ENCODE measurements around the gene TOR2A. TPM values are rescaled to one million over a fixed set of nuclear protein-coding genes. Genes with fewer than 3 reads are reported as not detected.
"Not testable (repeated sequence)": the region's sequence is repeated elsewhere in the genome, so short reads cannot be mapped to it uniquely, and the experiment has no call there.

TOR2A gene
- total RNA-seq, 1 experiment from 2014 or later, result 10.5 TPM

GRCh38 chr9:127770905-127771569 is 35.9 kb upstream of the TOR2A start:
- in situ Hi-C loops (cut with HindIII; ENCODE audit: low pct_unique_long_range_greater_than_20kb, low sequenced_read_pairs), result no loop called here
- DNase-seq (ENCODE audit: low read depth, low spot score), result peak; percentile 98

DNA sequence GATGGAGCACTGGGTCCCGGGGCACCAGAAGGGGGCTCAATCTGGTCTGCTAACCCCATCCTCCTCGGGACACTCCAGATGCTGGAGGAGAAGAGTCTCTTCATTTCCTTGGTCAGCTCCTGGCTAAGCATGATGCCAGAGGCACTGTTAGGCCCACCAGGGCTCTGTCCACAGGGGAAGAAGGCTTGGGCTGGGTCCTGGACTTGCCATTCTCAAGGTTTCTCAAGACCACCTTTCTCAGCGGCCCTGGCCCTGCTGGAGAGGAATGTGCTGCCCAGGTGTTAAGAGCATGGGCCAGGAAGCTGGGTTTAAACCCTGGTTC is 35.5 kb upstream of the TOR2A start:
- DNase-seq (ENCODE audit: low read depth, low spot score), result no peak
- in situ Hi-C loops (cut with HindIII; ENCODE audit: low pct_unique_long_range_greater_than_20kb, low sequenced_read_pairs), result no loop called here

DNA sequence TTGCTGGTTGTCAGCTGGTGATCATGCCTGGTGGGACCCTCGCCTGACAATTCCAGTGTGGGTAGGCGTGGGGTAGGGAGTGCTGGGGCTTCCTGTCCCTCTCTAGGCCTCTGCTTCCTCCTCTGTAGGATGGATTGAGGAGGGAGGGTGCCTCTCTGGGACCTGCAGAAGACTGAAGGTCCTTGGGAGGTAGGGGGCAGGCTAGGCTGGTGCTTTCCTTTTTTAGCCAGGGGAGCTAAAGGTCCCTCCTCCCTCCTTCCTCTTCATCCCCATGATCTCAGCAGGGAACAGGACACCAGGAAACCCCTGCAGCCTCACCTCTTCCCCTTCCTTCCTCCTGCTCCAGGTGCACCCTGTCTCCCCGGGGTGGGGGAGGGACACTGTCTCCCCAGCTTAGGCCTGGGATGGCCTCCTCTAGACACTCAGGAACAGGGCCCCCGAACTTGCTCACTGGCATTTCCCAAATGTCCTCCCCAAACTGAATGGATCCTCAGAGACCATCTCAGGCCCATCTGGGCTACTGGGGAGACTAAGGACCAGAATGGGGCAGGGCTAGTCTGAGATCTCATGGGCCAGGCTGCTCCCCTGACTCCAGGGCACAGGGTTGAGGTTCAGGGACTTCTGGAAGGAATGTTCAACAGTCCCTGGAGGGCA is 35.0 kb upstream of the TOR2A start:
- no peak for DNase-seq (ENCODE audit: low read depth, low spot score)
- in situ Hi-C loops (cut with HindIII; ENCODE audit: low pct_unique_long_range_greater_than_20kb, low sequenced_read_pairs), result no loop called here

- in situ Hi-C loops (cut with HindIII; ENCODE audit: low pct_unique_long_range_greater_than_20kb, low sequenced_read_pairs), result no loop called here
- no peak for DNase-seq (ENCODE audit: low read depth, low spot score)
Observed at GRCh38 chr9:127769101-127769500, 34.0 kb upstream of the TOR2A start.

- in situ Hi-C loops (cut with HindIII; ENCODE audit: low pct_unique_long_range_greater_than_20kb, low sequenced_read_pairs), result no loop called here
Observed at GRCh38 chr9:127768698-127769097, 33.6 kb upstream of the TOR2A start.

GRCh38 chr9:127767909-127768331 is 32.8 kb upstream of the TOR2A start:
- DNase-seq (ENCODE audit: low read depth, low spot score), result no peak
- in situ Hi-C loops (cut with HindIII; ENCODE audit: low pct_unique_long_range_greater_than_20kb, low sequenced_read_pairs), result no loop called here

More at GRCh38 chr9:127768698-127769097, 33.6 kb upstream of the TOR2A start:
- no peak for DNase-seq (ENCODE audit: low read depth, low spot score)

DNA sequence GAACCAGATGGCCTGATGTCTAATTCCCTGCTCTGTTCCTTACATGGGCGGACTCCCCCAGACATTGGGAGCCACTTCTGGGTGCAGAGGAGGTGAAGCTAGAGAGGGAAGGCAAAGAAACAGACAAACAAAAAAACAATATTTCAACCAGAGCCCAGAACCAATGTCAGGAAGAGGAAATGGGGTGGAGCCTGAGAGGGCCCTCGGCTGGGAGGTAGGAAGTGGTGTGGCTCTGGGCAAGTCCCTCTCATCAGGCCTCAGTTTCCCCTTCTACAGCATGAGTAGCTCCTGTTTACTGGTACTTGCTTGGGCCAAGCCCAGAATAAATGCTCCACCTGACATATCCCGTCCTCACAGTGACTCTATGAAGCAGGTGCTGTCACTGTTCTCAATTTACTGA is 32.3 kb upstream of the TOR2A start:
- no peak for DNase-seq (ENCODE audit: low read depth, low spot score)
- in situ Hi-C loops (cut with HindIII; ENCODE audit: low pct_unique_long_range_greater_than_20kb, low sequenced_read_pairs), result no loop called here

DNA sequence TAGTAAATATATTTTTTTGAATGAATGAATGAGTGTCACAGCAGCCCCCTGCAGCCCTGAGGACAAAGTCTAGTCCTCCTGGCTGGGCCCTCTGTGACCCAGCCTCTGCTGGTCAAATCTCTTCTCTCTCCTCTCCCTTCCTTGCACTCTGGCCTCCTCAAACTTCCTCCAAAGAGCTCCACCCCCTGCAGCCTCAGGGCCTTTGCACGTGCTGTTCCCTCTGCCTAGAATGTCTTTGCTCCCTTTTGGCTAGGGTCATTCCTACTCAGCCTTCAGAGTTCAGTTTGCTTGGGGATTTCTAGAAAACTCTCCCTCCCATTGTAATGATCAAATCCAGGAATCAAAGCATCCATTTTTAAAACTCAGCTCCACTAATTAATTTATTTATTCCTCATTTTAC is 30.3 kb upstream of the TOR2A start:
- DNase-seq (ENCODE audit: low read depth, low spot score), result no peak
- in situ Hi-C loops (cut with HindIII; ENCODE audit: low pct_unique_long_range_greater_than_20kb, low sequenced_read_pairs), result no loop called here

DNA sequence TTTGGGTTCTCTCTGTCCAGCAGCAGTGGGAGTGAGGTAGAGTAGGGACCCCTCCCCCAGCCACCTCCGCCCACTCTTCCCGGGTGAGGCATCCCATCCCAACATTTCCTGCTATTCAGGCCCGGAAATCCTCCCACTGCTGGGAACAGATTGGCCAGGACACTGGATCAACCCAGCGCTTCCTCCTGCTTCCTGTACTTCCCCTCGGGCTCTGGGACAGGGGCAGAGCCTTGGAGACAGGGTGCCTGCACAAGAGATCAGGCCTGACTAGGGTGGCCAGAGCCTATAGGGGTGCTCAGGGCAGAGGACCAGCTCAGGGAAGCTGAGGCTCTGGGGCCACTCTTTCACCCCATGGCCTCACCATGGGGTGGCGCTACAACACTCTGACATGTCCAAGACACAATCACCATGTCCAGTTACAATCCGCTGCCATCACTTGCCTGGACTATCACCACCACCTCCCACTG is 28.9 kb upstream of the TOR2A start:
- peak; percentile 68 for DNase-seq (ENCODE audit: low read depth, low spot score)
- in situ Hi-C loops (cut with HindIII; ENCODE audit: low pct_unique_long_range_greater_than_20kb, low sequenced_read_pairs), result no loop called here

GRCh38 chr9:127762111-127762676 is 27.1 kb upstream of the TOR2A start:
- DNase-seq (ENCODE audit: low read depth, low spot score), result no peak
- in situ Hi-C loops (cut with HindIII; ENCODE audit: low pct_unique_long_range_greater_than_20kb, low sequenced_read_pairs), result no loop called here

DNA sequence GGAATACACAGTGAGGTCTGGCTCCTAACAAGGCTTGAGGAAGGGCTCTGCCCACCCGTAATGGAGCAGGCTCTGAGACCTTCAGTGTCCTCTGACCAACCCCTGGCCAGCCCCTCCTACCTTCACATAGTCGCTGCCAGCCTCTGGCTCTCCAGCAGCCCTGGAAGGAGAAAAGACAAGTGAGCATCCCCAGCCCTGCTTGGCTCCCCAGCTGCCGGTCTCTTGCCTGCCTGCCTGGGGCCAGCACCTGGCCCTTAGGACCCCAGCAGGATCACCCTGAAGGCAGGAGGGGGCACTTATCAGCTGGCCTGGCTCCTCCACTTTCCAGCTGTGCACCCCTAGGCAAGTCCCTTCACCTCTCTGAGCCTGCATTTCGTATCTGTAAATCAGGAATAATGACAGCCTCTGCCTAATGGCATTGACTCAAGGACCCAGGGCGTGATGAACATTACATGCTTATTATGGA is 26.4 kb upstream of the TOR2A start:
- DNase-seq (ENCODE audit: low read depth, low spot score), result no peak
- in situ Hi-C loops (cut with HindIII; ENCODE audit: low pct_unique_long_range_greater_than_20kb, low sequenced_read_pairs), result no loop called here

DNA sequence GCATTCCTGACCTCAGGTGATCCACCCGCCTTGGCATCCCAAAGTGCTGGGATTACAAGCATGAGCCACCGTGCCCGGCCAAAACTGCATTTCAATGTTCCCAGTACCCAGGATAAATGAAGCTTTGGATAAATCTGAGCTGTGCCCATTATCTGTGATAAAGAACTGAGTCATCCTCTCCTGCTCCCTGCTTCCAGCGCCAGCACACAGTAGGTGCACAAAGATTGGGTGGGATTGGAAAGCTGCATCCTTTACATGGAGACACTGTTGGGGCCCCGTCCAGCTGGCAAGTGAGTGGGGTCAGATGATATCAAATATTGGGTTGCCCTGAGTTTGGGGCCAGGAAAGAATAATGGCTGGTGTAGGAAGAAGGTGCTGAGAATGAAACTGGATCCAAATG is 26.0 kb upstream of the TOR2A start:
- in situ Hi-C loops (cut with HindIII; ENCODE audit: low pct_unique_long_range_greater_than_20kb, low sequenced_read_pairs), result no loop called here
- no peak for DNase-seq (ENCODE audit: low read depth, low spot score)

GRCh38 chr9:127758843-127759242 is 23.7 kb upstream of the TOR2A start:
- no peak for DNase-seq (ENCODE audit: low read depth, low spot score)
- in situ Hi-C loops (cut with HindIII; ENCODE audit: low pct_unique_long_range_greater_than_20kb, low sequenced_read_pairs), result no loop called here

- DNase-seq (ENCODE audit: low read depth, low spot score); in situ Hi-C loops (cut with HindIII; ENCODE audit: low pct_unique_long_range_greater_than_20kb, low sequenced_read_pairs): not testable (repeated sequence)
Observed at GRCh38 chr9:127756776-127757175, 21.7 kb upstream of the TOR2A start.

DNA sequence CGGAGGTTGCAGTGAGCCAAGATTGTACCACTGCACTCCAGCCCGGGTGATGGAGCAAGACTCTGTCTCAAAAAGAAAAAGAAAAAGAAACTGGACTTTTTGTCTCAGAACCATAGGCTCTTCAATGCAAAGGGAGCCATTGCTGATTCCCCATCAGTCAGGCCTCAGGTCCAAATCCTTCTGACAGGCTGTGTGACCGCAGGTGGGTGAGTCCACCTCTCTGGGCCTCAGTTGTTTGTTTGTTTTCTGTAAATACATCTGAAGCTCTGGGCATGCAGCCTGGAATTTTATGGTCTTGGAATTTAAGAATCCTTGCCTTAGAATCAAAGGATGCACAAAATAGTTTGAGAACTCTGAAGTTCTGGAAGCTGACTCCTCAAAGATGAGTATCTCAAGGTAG is 21.1 kb upstream of the TOR2A start:
- DNase-seq (ENCODE audit: low read depth, low spot score), result no peak
- in situ Hi-C loops (cut with HindIII; ENCODE audit: low pct_unique_long_range_greater_than_20kb, low sequenced_read_pairs), result no loop called here

DNA sequence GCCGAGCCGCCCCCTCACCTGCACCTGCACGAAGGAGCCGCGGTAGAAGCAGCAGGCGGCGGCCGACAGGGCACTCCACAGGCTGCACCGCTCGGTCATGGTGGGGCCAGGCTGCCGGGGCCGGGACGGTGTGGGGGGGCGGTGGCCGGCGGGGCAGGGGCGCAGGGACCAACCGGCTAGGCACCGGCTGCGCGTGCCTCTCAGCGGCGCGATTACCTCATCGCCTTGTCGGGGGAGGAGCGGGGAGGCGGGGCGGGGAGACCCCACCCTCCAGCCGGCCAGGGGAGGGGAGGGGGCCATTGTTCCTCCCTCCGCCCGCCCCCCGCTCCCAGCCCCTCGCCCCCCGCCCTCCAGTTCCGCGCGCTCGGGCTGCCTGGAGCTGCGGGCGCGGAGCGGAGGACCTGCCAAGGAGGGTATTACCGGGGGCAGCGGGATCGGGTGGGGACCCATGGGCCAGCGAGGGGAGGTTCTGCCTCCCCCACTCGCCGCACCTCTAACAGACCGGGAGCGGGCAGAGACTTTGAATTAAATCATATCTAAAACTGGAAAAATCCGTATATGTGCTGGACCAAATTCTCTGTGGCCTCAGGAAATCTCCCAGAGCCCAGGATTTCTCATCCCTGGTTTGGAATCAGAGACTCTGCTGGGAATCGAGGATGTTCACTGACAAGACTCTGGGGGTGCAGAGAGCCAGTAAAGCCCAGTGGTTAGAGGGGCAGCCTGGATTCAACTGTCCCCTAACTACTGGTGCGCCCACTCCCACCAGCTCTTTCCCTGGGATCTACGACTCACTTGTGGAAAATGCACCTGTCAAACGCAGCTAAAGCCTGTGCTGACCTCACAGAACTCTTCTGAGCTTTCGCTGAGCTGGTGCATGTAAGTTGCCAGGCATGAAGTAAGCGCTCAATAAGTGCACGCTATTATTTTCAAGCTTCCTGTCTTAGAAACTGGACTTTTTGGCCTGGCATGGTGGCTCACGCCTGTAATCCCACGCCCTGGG is 20.3 kb upstream of the TOR2A start:
- no peak for DNase-seq (ENCODE audit: low read depth, low spot score)
- in situ Hi-C loops (cut with HindIII; ENCODE audit: low pct_unique_long_range_greater_than_20kb, low sequenced_read_pairs), result no loop called here

GRCh38 chr9:127754099-127755060 is 19.3 kb upstream of the TOR2A start:
- peak; percentile 28 for DNase-seq (ENCODE audit: low read depth, low spot score)
- in situ Hi-C loops (cut with HindIII; ENCODE audit: low pct_unique_long_range_greater_than_20kb, low sequenced_read_pairs), result no loop called here

All from SK-MEL-5 (cell line).